HS-27A (cell line): ENCODE results near the gene OGFOD2.
"Not testable (repeated sequence)": the region's sequence is repeated elsewhere in the genome, so short reads cannot be mapped to it uniquely, and the experiment has no call there.

Experiments
- DNase-seq: peaks from one replicate; pipeline ENCODE4 v3.0.0-alpha.2; 2012; ENCODE audit warnings: low read depth, missing footprints

OGFOD2 gene

GRCh38 chr12:122974892-122975789 is at the start of gene OGFOD2:
TSS of gene OGFOD2 (plus strand) at chr12:122975244. CDS start at chr12:122975252, 8 bp downstream.
- peak; percentile 67 for DNase-seq

GRCh38 chr12:122927756-122928403 is 47.2 kb upstream of the OGFOD2 start:
- no peak for DNase-seq

GRCh38 chr12:122928404-122929147 is 46.5 kb upstream of the OGFOD2 start:
- no peak for DNase-seq

- DNase-seq: no peak
Observed at GRCh38 chr12:122929148-122929538, 45.9 kb upstream of the OGFOD2 start.

GRCh38 chr12:122929812-122930211 is 45.2 kb upstream of the OGFOD2 start:
- DNase-seq: no peak

GRCh38 chr12:122932207-122932606 is 42.8 kb upstream of the OGFOD2 start:
- DNase-seq: no peak

- DNase-seq: no peak
Observed at GRCh38 chr12:122934722-122935121, 40.3 kb upstream of the OGFOD2 start.

- DNase-seq: no peak
Observed at GRCh38 chr12:122935318-122935717, 39.7 kb upstream of the OGFOD2 start.

- no peak for DNase-seq
Observed at GRCh38 chr12:122937622-122938091, 37.4 kb upstream of the OGFOD2 start.

GRCh38 chr12:122939125-122939524 is 35.9 kb upstream of the OGFOD2 start:
- no peak for DNase-seq

GRCh38 chr12:122941351-122941750 is 33.7 kb upstream of the OGFOD2 start:
- DNase-seq: not testable (repeated sequence)

GRCh38 chr12:122942637-122943036 is 32.4 kb upstream of the OGFOD2 start:
- no peak for DNase-seq

- DNase-seq: no peak
Observed at GRCh38 chr12:122943196-122943595, 31.8 kb upstream of the OGFOD2 start.

GRCh38 chr12:122944605-122945592 is 30.1 kb upstream of the OGFOD2 start:
- DNase-seq: no peak

GRCh38 chr12:122946690-122947341 is 28.2 kb upstream of the OGFOD2 start:
- peak; percentile 96 for DNase-seq

- no peak for DNase-seq
Observed at GRCh38 chr12:122947352-122947792, 27.7 kb upstream of the OGFOD2 start.

- no peak for DNase-seq
Observed at GRCh38 chr12:122948605-122949004, 26.4 kb upstream of the OGFOD2 start.

GRCh38 chr12:122949405-122949804 is 25.6 kb upstream of the OGFOD2 start:
- no peak for DNase-seq

GRCh38 chr12:122949816-122950675 is 25.0 kb upstream of the OGFOD2 start:
- DNase-seq: no peak

GRCh38 chr12:122951406-122951805 is 23.6 kb upstream of the OGFOD2 start:
- no peak for DNase-seq
